ENCODE data around the gene SOAT1. TPM values are rescaled to one million over a fixed set of nuclear protein-coding genes. Genes with fewer than 3 reads are reported as not detected.

The SOAT1 gene
- total and polyA plus RNA-seq, 2 of the 8 experiments (the other 6 are each of a cell fraction or from before 2014, with no cell fraction given), result 2.7 to 4.7 TPM

DNA sequence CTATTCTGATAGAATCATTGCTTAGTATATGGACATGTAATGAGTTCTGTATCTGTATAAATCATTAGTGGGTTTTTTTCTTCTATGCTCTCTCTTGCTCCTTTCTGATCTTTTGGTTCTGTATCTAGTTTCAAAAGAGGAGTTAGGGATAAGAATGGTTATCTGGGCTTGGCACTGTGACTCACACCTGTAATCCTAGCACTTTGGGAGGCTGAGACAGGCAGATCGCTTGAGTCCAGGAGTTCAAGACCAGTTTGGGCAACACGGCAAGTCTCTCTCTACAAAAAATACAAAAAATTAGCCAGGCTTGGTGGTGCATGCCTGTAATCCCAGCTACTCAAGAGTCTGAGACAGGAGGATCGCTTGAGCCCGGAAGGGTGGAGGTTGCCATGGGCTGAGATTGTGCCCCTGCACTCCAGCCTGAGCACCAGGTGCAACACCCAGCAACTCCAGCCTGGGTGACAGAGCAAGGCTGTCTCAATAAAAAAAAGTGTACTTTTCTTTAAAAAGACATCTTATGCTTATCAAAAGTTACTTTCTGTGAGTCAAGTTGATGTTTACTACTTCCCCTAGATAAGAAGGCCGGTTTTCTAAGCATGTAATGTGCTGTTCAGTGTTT lies 44.5 kb downstream of the SOAT1 start (continued):
- TF ChIP-seq, protein P1, sequence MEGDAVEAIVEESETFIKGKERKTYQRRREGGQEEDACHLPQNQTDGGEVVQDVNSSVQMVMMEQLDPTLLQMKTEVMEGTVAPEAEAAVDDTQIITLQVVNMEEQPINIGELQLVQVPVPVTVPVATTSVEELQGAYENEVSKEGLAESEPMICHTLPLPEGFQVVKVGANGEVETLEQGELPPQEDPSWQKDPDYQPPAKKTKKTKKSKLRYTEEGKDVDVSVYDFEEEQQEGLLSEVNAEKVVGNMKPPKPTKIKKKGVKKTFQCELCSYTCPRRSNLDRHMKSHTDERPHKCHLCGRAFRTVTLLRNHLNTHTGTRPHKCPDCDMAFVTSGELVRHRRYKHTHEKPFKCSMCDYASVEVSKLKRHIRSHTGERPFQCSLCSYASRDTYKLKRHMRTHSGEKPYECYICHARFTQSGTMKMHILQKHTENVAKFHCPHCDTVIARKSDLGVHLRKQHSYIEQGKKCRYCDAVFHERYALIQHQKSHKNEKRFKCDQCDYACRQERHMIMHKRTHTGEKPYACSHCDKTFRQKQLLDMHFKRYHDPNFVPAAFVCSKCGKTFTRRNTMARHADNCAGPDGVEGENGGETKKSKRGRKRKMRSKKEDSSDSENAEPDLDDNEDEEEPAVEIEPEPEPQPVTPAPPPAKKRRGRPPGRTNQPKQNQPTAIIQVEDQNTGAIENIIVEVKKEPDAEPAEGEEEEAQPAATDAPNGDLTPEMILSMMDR (IDR thresholded peaks at IDR 0.05; ENCODE audit: control extremely low read depth in 1 of 3, insufficient read depth in 1 of 3, low read depth in 1 of 3, low read length in 3 of 3), result no peak
- TF ChIP-seq HDAC6 (IDR thresholded peaks at IDR 0.05; ENCODE audit: low read depth, low read length) (no peak), HDAC2 (IDR thresholded peaks at IDR 0.05; ENCODE audit: borderline replicate concordance in 1 of 2, low read depth in 2 of 2, low read length in 2 of 2) (no peak), EZH2 (IDR thresholded peaks at IDR 0.05; ENCODE audit: low read depth, low read length, severe bottlenecking) (no peak), ZNF274 (IDR thresholded peaks at IDR 0.05; ENCODE audit: borderline replicate concordance, extremely low read depth, low read length) (no peak), CBX5 (IDR thresholded peaks at IDR 0.05; ENCODE audit: low read depth, low read length) (no peak), SP2 (IDR thresholded peaks at IDR 0.05; ENCODE audit: low read length) (no peak), NRF1 (IDR thresholded peaks at IDR 0.05; ENCODE audit: low read depth, low read length) (no peak)
- TF ChIP-seq, protein P2, sequence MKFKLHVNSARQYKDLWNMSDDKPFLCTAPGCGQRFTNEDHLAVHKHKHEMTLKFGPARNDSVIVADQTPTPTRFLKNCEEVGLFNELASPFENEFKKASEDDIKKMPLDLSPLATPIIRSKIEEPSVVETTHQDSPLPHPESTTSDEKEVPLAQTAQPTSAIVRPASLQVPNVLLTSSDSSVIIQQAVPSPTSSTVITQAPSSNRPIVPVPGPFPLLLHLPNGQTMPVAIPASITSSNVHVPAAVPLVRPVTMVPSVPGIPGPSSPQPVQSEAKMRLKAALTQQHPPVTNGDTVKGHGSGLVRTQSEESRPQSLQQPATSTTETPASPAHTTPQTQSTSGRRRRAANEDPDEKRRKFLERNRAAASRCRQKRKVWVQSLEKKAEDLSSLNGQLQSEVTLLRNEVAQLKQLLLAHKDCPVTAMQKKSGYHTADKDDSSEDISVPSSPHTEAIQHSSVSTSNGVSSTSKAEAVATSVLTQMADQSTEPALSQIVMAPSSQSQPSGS (IDR thresholded peaks at IDR 0.05; ENCODE audit: low read length), result no peak
